Measurements from ENCODE around the gene TUFT1. TPM values are rescaled to one million over a fixed set of nuclear protein-coding genes. Genes with fewer than 3 reads are reported as not detected.

TUFT1 gene
- total RNA-seq, 2 experiments from 2014 or later = 3.0 to 4.1 TPM

DNA sequence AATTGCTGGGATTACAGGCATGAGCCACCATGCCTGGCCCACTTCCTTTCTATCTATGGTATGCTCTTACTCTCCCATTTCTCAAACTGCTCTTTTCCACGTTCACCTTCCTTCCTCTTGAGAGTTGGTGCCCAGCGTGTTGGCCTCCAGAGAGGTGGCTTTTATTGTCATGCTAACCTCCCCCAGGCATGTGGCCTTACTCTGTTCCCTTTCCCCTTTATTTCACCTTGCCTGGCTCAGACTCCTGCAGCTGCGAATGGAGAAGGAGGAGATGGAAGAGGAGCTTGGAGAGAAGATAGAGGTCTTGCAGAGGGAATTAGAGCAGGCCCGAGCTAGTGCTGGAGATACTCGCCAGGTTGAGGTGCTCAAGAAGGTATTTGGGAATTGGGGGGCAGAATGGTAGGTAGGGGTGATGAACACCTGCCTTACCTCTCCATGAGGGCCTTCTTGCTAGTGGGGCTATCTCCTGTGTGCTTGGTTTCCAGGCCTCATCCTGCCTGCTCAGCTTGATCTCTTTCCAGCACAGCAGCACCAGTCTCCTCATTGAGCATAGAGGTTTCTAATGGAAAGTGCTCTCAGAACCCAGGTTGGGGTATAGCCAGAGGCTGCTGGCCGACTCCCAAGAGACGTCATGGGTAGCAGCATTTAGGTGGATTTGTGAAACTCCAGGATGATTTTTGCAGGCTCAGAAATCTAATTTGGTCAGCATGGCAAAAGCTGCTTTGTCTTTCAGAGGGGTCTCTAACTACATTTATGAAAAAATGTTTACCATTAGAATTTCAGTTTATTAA is 13.2 kb upstream of the TUFT1 start:
- Mint-ChIP-seq H3K27me3 (no peaks in the 10 kb centered on the region), H3K36me3 (no peaks in the 10 kb centered on the region), H3K27ac (no peak overlapping the region), H3K4me1 (ENCODE audit: low read depth) (no peaks in the 10 kb centered on the region), H3K4me3 (no peak overlapping the region), H3K9me3 (no peaks in the 10 kb centered on the region)
- ChIA-PET CTCF (no interaction called here), POLR2A (interaction anchor here (1.2 kb wide), 1 partner anchor 128 kb away, joined by 3 read pairs; no protein-coding TSS in a partner anchor)
- DNase-seq = no peak
- intact Hi-C loops (cut with micrococcal nuclease) = no loop called here

- Mint-ChIP-seq H3K36me3 (no peaks in the 10 kb centered on the region), H3K27me3 (no peaks in the 10 kb centered on the region), H3K4me1 (ENCODE audit: low read depth) (no peaks in the 10 kb centered on the region), H3K4me3 (no peak overlapping the region), H3K27ac (no peak overlapping the region), H3K9me3 (no peaks in the 10 kb centered on the region)
- CTCF ChIA-PET = no interaction called here
- POLR2A ChIA-PET = no interaction called here
- no peak for DNase-seq
- intact Hi-C loops (cut with micrococcal nuclease) = no loop called here
Observed at GRCh38 chr1:151529211-151529702, 10.9 kb upstream of the TUFT1 start.

DNA sequence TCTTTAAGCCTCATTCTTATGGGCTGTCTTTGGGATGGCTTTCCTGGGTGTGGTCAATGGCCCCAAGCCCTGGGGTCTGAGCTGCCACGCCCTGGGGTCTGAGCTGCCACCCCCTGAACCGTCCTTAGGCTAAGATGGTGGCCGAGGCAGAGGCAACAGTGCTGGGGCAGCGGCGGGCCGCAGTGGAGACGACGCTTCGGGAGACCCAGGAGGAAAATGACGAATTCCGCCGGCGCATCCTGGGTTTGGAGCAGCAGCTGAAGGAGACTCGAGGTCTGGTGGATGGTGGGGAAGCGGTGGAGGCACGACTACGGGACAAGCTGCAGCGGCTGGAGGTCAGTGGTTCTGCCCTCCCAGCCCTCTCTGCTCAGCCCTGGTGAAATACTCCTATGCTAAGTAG is 10.3 kb upstream of the TUFT1 start:
- no peak overlapping the region for H3K27ac Mint-ChIP-seq
- no peaks in the 10 kb centered on the region for H3K36me3 Mint-ChIP-seq
- no peaks in the 10 kb centered on the region for H3K27me3 Mint-ChIP-seq
- CTCF ChIA-PET = no interaction called here
- DNase-seq = no peak
- H3K4me3 Mint-ChIP-seq = no peak overlapping the region
- H3K9me3 Mint-ChIP-seq = no peaks in the 10 kb centered on the region
- H3K4me1 Mint-ChIP-seq (ENCODE audit: low read depth) = no peaks in the 10 kb centered on the region
- POLR2A ChIA-PET = no interaction called here
- intact Hi-C loops (cut with micrococcal nuclease) = no loop called here

DNA sequence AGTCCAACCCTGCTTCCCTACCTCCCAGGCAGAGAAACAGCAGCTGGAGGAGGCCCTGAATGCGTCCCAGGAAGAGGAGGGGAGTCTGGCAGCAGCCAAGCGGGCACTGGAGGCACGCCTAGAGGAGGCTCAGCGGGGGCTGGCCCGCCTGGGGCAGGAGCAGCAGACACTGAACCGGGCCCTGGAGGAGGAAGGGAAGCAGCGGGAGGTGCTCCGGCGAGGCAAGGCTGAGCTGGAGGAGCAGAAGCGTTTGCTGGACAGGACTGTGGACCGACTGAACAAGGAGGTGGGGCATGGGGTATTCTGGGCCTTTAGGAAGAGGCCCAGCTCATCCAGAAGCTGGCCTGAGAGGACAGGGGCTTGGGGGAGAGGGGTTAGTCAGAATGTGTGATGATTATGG is 9.6 kb upstream of the TUFT1 start:
- Mint-ChIP-seq H3K36me3 (no peaks in the 10 kb centered on the region), H3K4me3 (no peak overlapping the region), H3K27me3 (no peaks in the 10 kb centered on the region), H3K27ac (no peak overlapping the region), H3K4me1 (ENCODE audit: low read depth) (no peaks in the 10 kb centered on the region), H3K9me3 (no peaks in the 10 kb centered on the region)
- intact Hi-C loops (cut with micrococcal nuclease) = no loop called here
- ChIA-PET POLR2A (no interaction called here), CTCF (interaction anchor here (1.3 kb wide), 1 partner anchor 86 kb away, joined by 3 read pairs; no protein-coding TSS in a partner anchor)
- no peak for DNase-seq

- Mint-ChIP-seq H3K9me3 (no peaks in the 10 kb centered on the region), H3K36me3 (no peaks in the 10 kb centered on the region), H3K27me3 (no peaks in the 10 kb centered on the region), H3K27ac (no peak overlapping the region), H3K4me3 (no peak overlapping the region), H3K4me1 (ENCODE audit: low read depth) (no peaks in the 10 kb centered on the region)
- CTCF ChIA-PET = interaction anchor here (0.7 to 4.4 kb wide), 4 partner anchors 89 to 927 kb away, joined by 3 to 15 read pairs (median 11); no protein-coding TSS in a partner anchor
- POLR2A ChIA-PET = no interaction called here
- DNase-seq = no peak
- intact Hi-C loops (cut with micrococcal nuclease) = loop anchor here (2.0 kb wide), 2 partner anchors 201 to 303 kb away; no protein-coding TSS in a partner anchor
Observed at GRCh38 chr1:151533870-151534269, 6.2 kb upstream of the TUFT1 start.

- DNase-seq = peak; percentile 88
- no peaks in the 10 kb centered on the region for H3K36me3 Mint-ChIP-seq
- POLR2A ChIA-PET = no interaction called here
- no peaks in the 10 kb centered on the region for H3K27me3 Mint-ChIP-seq
- H3K27ac Mint-ChIP-seq = no peak overlapping the region
- H3K4me3 Mint-ChIP-seq = no peak overlapping the region
- intact Hi-C loops (cut with micrococcal nuclease) = loop anchor here (2.0 to 5.0 kb wide), 3 partner anchors 92 to 302 kb away; no protein-coding TSS in a partner anchor
- H3K9me3 Mint-ChIP-seq = no peaks in the 10 kb centered on the region
- CTCF ChIA-PET = interaction anchor here (0.6 to 4.4 kb wide), 8 partner anchors 61 to 302 kb away, joined by 3 to 15 read pairs (median 4); no protein-coding TSS in a partner anchor
- peaks cover 2% of the 10 kb centered on the region for H3K4me1 Mint-ChIP-seq (ENCODE audit: low read depth)
Observed at GRCh38 chr1:151534662-151535278, 5.3 kb upstream of the TUFT1 start.

DNA sequence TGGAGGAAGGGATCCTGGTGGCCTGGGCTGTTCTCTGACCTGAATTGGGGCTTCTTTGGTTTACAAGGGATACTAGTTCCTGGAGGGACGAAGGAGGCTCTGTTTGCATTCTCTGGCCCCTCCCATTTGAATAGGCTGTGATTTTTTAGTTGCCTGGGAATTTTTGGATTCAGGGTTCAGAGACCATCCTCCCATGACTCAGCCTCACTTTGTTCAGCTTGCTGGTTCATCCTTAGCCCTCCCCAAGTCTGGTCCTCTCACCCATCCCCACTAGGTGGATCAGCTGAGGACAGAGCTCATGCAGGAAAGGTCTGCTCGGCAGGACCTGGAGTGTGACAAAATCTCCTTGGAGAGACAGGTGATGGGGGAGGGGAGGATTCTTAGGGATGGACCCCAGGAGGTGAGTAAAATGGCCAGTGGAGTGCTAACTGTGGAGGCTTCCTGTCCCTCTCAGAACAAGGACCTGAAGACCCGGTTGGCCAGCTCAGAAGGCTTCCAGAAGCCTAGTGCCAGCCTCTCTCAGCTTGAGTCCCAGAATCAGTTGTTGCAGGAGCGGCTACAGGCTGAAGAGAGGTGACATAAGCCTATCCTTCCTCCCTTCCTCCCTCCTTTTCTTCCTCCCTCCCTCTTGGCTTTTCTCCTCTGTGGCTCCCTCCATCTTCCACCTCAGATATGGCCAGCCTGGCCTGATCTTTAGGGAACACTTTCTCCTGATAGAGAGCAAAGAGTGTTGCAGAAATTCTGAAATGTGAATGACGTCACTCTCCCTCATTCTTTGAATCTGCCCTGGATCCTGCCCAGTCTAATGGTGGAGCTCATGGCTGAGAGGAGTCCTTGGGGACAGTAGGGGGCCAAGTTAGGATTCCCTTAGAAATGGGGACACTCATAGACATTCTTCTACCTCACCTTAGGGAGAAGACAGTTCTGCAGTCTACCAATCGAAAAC is 4.5 kb upstream of the TUFT1 start:
- no peak overlapping the region for H3K27ac Mint-ChIP-seq
- no peak for DNase-seq
- peaks cover 5% of the 10 kb centered on the region for H3K4me1 Mint-ChIP-seq (ENCODE audit: low read depth)
- H3K36me3 Mint-ChIP-seq = no peaks in the 10 kb centered on the region
- CTCF ChIA-PET = interaction anchor here (0.6 to 4.4 kb wide), 8 partner anchors 62 to 301 kb away, joined by 3 to 15 read pairs (median 4); no protein-coding TSS in a partner anchor
- POLR2A ChIA-PET = no interaction called here
- no peaks in the 10 kb centered on the region for H3K27me3 Mint-ChIP-seq
- no peak overlapping the region for H3K4me3 Mint-ChIP-seq
- intact Hi-C loops (cut with micrococcal nuclease) = loop anchor here (2.0 to 5.0 kb wide), 3 partner anchors 93 to 301 kb away; no protein-coding TSS in a partner anchor
- H3K9me3 Mint-ChIP-seq = no peaks in the 10 kb centered on the region

- DNase-seq = no peak
- no peaks in the 10 kb centered on the region for H3K9me3 Mint-ChIP-seq
- H3K27me3 Mint-ChIP-seq = no peaks in the 10 kb centered on the region
- POLR2A ChIA-PET = no interaction called here
- peaks cover 14% of the 10 kb centered on the region for H3K4me1 Mint-ChIP-seq (ENCODE audit: low read depth)
- intact Hi-C loops (cut with micrococcal nuclease) = loop anchor here (5.0 kb wide), 1 partner anchor 94 kb away; no protein-coding TSS in a partner anchor
- H3K4me3 Mint-ChIP-seq = no peak overlapping the region
- no peak overlapping the region for H3K27ac Mint-ChIP-seq
- H3K36me3 Mint-ChIP-seq = no peaks in the 10 kb centered on the region
- CTCF ChIA-PET = interaction anchor here (1.6 to 4.4 kb wide), 2 partner anchors 62 to 198 kb away, joined by 5 to 15 read pairs; no protein-coding TSS in a partner anchor
Observed at GRCh38 chr1:151536499-151536898, 3.6 kb upstream of the TUFT1 start.

GRCh38 chr1:151537112-151537511 is 3.0 kb upstream of the TUFT1 start:
- no peaks in the 10 kb centered on the region for H3K36me3 Mint-ChIP-seq
- H3K9me3 Mint-ChIP-seq = no peaks in the 10 kb centered on the region
- no peaks in the 10 kb centered on the region for H3K27me3 Mint-ChIP-seq
- H3K4me1 Mint-ChIP-seq (ENCODE audit: low read depth) = peaks cover 19% of the 10 kb centered on the region
- intact Hi-C loops (cut with micrococcal nuclease) = loop anchor here (5.0 kb wide), 1 partner anchor 95 kb away; no protein-coding TSS in a partner anchor
- ChIA-PET POLR2A (no interaction called here), CTCF (interaction anchor here (1.4 to 4.4 kb wide), 3 partner anchors 57 to 197 kb away, joined by 5 to 15 read pairs (median 5); no protein-coding TSS in a partner anchor)
- H3K27ac Mint-ChIP-seq = no peak overlapping the region
- H3K4me3 Mint-ChIP-seq = no peak overlapping the region
- no peak for DNase-seq

DNA sequence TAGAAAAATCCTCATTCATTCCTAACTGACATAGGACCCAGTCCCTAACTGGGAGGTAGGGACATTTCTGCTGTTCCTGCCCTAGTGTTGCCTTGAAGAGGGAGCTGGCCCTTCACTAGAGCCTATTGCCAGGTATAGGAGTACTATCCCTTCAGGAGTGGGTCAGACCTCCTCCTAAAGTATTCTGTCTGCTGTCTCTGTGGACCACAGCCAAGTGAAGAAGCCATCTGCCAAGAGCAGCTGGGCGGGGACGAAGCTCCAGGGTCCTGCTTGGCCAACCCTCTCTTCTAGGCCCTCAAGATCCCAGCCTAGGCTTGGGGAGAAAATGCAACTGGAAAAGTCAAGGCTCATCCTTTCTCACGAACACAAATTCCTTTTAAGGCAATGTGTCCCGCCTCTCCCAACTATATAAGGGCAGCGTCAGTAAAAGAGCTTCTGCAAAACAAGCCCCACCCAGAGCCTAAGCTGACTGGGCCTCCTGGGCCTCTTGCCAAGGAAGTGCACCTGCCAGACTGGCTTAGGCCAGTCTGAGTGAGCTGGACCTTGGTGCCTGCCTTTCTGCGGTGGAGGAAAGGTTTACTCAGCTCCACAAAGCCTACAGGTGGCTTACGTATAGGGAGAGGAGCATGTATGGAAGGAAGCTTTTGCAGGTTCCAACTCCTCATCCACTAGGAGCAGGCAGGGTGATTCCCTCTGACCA is 638 bp upstream of the TUFT1 start:
- peak; percentile 68 for DNase-seq
- intact Hi-C loops (cut with micrococcal nuclease) = loop anchor here (1.0 to 5.0 kb wide), 2 partner anchors 80 to 97 kb away; partner anchors contain the start of gene POGZ
- POLR2A ChIA-PET = interaction anchor here (0.8 to 0.9 kb wide), 2 partner anchors 11 to 66 kb away, joined by 3 read pairs; no protein-coding TSS in a partner anchor
- Mint-ChIP-seq H3K27ac (no peak overlapping the region), H3K4me1 (ENCODE audit: low read depth) (peaks cover 19% of the 10 kb centered on the region), H3K27me3 (no peaks in the 10 kb centered on the region), H3K9me3 (no peaks in the 10 kb centered on the region), H3K36me3 (no peaks in the 10 kb centered on the region), H3K4me3 (peak overlapping the region; percentile 85)
- CTCF ChIA-PET = interaction anchor here (1.0 to 1.3 kb wide), 2 partner anchors 54 to 96 kb away, joined by 3 to 4 read pairs; no protein-coding TSS in a partner anchor

DNA sequence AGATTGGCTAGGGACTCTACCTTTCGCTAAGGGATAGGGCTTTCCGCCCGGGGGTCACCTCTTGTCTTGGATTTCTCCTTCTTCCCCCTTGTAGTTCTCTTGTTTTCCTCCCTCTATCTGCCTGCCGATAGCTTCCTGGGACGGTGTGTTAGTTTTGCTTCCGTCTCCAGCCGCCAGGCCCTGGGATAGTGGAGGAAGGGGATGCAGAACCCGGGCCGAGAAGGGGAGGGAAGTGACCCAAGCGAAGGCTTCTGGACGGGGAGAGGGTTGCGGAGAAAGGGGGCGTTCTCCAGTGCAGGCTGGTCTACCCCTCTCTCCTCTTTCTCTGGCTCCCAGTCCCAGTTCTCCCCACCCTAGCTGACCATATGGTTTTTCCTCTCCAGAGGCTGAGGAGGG is 871 bp downstream of the TUFT1 start:
- ChIA-PET CTCF (interaction anchor here (0.8 to 1.8 kb wide), 4 partner anchors 92 to 295 kb away, joined by 3 to 6 read pairs (median 4); no protein-coding TSS in a partner anchor), POLR2A (interaction anchor here (0.6 kb wide), 1 partner anchor 304 kb away, joined by 4 read pairs; no protein-coding TSS in a partner anchor)
- Mint-ChIP-seq H3K4me1 (ENCODE audit: low read depth) (peaks cover 19% of the 10 kb centered on the region), H3K4me3 (peak overlapping the region; percentile 85), H3K27me3 (no peaks in the 10 kb centered on the region), H3K36me3 (no peaks in the 10 kb centered on the region), H3K9me3 (no peaks in the 10 kb centered on the region), H3K27ac (no peak overlapping the region)
- intact Hi-C loops (cut with micrococcal nuclease) = loop anchor here (1.0 kb wide), 1 partner anchor 82 kb away; the partner anchor contains the start of gene POGZ
- no peak for DNase-seq

All from activated CD4-positive, alpha-beta memory T cell treated with anti-CD3 and anti-CD28 coated beads for 36 hours (primary cell).